DND-41 (cell line): ENCODE data around the gene ARSA.
"Not testable (repeated sequence)": the region's sequence is repeated elsewhere in the genome, so short reads cannot be mapped to it uniquely, and the experiment has no call there.

Source experiments
- ATAC-seq: fragments of 200-7000 bp; cut with Tn5 transposase; 3 replicates; pipeline ENCODE4 v1.9.1; 2021; ENCODE audit warnings: low read depth; ENCODE audit not compliant: insufficient read depth
- DNase-seq: peaks from one replicate; pipeline ENCODE4 v3.0.0-alpha.2; 2020
- H2AFZ ChIP-seq: 2 replicates; pipeline ENCODE4 v1.6.0; 2012; ENCODE audit warnings: low read depth, low read length
- H3K27ac ChIP-seq: 2 replicates; pipeline ENCODE4 v1.5.1; 2012; ENCODE audit warnings: low read length, inconsistent platforms
- H3K27me3 ChIP-seq: fragments of 200-600 bp; sonication (generic); 2 replicates; pipeline ENCODE4 v1.6.0; 2012; ENCODE audit warnings: low read length, mild to moderate bottlenecking, inconsistent platforms; ENCODE audit not compliant: insufficient read depth, poor library complexity
- H3K36me3 ChIP-seq: 2 replicates; pipeline ENCODE4 v1.5.1; 2012; ENCODE audit warnings: low read length, inconsistent platforms; ENCODE audit not compliant: insufficient read depth
- H3K4me1 ChIP-seq: 2 replicates; pipeline ENCODE4 v1.5.1; 2012; ENCODE audit warnings: mild to moderate bottlenecking, low read length; ENCODE audit not compliant: insufficient read depth
- H3K4me2 ChIP-seq: 2 replicates; pipeline ENCODE4 v1.6.0; 2012; ENCODE audit warnings: mild to moderate bottlenecking, moderate library complexity, low read length, inconsistent platforms; ENCODE audit not compliant: insufficient read depth
- H3K4me3 ChIP-seq, 2 experiments: fragments of 200-600 bp in 1 of 2; shearing (Covaris generic) in 1 of 2; 2 replicates each; pipeline ENCODE4 v1.5.1; 2012 to 2016; ENCODE audit warnings: inconsistent platforms in 2 of 2, low read length in 2 of 2, mild to moderate bottlenecking in 2 of 2, low read depth in 1 of 2, moderate library complexity in 1 of 2
- H3K79me2 ChIP-seq: 2 replicates; pipeline ENCODE4 v1.6.0; 2012; ENCODE audit warnings: low read length, inconsistent platforms; ENCODE audit not compliant: insufficient read depth
- H3K9ac ChIP-seq: 2 replicates; pipeline ENCODE4 v1.6.0; 2012; ENCODE audit warnings: low read depth, mild to moderate bottlenecking, inconsistent platforms, low read length, moderate library complexity
- H3K9me3 ChIP-seq: 2 replicates; pipeline ENCODE4 v1.5.1; 2012; ENCODE audit warnings: low read length, moderate library complexity, mild to moderate bottlenecking, inconsistent platforms; ENCODE audit not compliant: insufficient read depth, severe bottlenecking
- H4K20me1 ChIP-seq: 2 replicates; pipeline ENCODE4 v1.6.0; 2012; ENCODE audit warnings: low read length; ENCODE audit not compliant: insufficient read depth
- CTCF ChIP-seq: IDR thresholded peaks from 2 replicates; pipeline ENCODE4 v1.5.1; 2012; ENCODE audit warnings: borderline replicate concordance, low read length, moderate library complexity, mild to moderate bottlenecking; ENCODE audit not compliant: poor library complexity, severe bottlenecking; ENCODE audit errors: extremely low read depth
- EZH2 ChIP-seq: IDR thresholded peaks from 3 replicates; pipeline ENCODE4 v1.6.1; 2012; ENCODE audit warnings: borderline replicate concordance, low read depth, mild to moderate bottlenecking, moderate library complexity, low read length, inconsistent platforms; ENCODE audit not compliant: severe bottlenecking

Gene ARSA

GRCh38 chr22:50609599-50609998 lies 18.4 kb downstream of the ARSA start:
- Histone ChIP-seq H3K9me3 (no peaks in the 10 kb centered on the region), H3K4me3 (no peak overlapping the region), H3K4me2 (no peak overlapping the region), H3K27me3 (no peaks in the 10 kb centered on the region), H2AFZ (no peak overlapping the region), H3K27ac (no peak overlapping the region), H3K79me2 (no peaks in the 10 kb centered on the region), H3K36me3 (no peaks in the 10 kb centered on the region), H4K20me1 (no peaks in the 10 kb centered on the region), H3K4me1 (no peaks in the 10 kb centered on the region), H3K9ac (no peak overlapping the region)
- no peak for ATAC-seq
- DNase-seq = no peak
- TF ChIP-seq CTCF (no peak), EZH2 (no peak)

GRCh38 chr22:50608996-50609395 lies 19.0 kb downstream of the ARSA start:
- no peak overlapping the region for H3K27ac ChIP-seq
- H3K4me3 ChIP-seq = no peak overlapping the region
- no peaks in the 10 kb centered on the region for H3K36me3 ChIP-seq
- no peaks in the 10 kb centered on the region for H3K9me3 ChIP-seq
- H3K4me1 ChIP-seq = no peaks in the 10 kb centered on the region
- H3K4me2 ChIP-seq = no peak overlapping the region
- H2AFZ ChIP-seq = no peak overlapping the region
- no peak for DNase-seq
- H4K20me1 ChIP-seq = no peaks in the 10 kb centered on the region
- H3K79me2 ChIP-seq = no peaks in the 10 kb centered on the region
- no peak for ATAC-seq
- H3K9ac ChIP-seq = no peak overlapping the region
- no peak for TF ChIP-seq EZH2
- no peak for TF ChIP-seq CTCF
- no peaks in the 10 kb centered on the region for H3K27me3 ChIP-seq

DNA sequence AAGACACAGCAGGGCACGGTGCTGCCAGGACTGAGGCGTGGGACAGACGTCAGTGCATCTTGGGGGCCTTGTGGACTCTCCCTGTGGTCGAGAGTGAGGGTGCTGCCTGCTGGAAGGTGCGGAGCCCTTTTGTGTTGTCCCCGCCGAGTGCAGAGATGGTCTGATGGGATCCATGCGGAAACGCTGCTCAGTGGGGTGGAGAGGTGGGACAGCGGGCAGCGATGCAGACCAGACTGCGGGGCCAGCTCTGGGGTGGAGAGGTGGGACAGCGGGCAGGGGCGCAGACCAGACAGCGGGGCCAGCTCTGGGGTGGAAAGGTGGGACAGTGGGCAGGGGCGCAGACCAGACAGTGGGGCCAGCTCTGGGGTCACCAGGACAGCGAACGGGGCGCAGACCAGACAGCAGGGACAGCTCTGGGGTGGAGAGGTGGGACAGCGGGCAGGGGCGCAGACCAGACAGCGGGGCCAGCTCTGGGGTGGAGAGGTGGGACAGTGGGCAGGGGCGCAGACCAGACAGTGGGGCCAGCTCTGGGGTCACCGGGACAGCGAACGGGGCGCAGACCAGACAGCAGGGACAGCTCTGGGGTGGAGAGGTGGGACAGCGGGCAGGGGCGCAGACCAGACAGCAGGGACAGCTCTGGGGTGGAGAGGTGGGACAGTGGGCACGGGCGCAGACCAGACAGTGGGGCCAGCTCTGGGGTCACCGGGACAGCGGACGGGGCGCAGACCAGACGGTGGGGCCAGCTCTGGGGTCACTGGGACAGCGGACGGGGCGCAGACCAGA lies 19.7 kb downstream of the ARSA start:
- H3K36me3 ChIP-seq, H2AFZ ChIP-seq, H3K4me3 ChIP-seq, H3K27ac ChIP-seq, DNase-seq, H3K9me3 ChIP-seq, H3K9ac ChIP-seq, H3K4me1 ChIP-seq, ATAC-seq, H3K27me3 ChIP-seq, H4K20me1 ChIP-seq, H3K4me2 ChIP-seq, H3K79me2 ChIP-seq: not testable (repeated sequence)

- Histone ChIP-seq H3K4me2 (no peak overlapping the region), H3K4me3 (no peak overlapping the region), H3K27me3 (no peaks in the 10 kb centered on the region), H3K9ac (no peak overlapping the region), H3K27ac (no peak overlapping the region), H3K4me1 (no peaks in the 10 kb centered on the region), H3K9me3 (no peaks in the 10 kb centered on the region), H3K79me2 (no peaks in the 10 kb centered on the region), H3K36me3 (no peaks in the 10 kb centered on the region), H4K20me1 (no peaks in the 10 kb centered on the region), H2AFZ (no peak overlapping the region)
- TF ChIP-seq CTCF = no peak
- TF ChIP-seq EZH2 = no peak
- ATAC-seq (no peak), DNase-seq (no peak)
Measured at GRCh38 chr22:50607659-50608020, 20.3 kb downstream of the ARSA start.
